A549 treated with DMSO at 1 μM for 4 hours (cell line): Measurements from ENCODE around the gene RBM38. TPM values are rescaled to one million over a fixed set of nuclear protein-coding genes. Genes with fewer than 3 reads are reported as not detected.

Experiments
- total RNA-seq: library from RNA; stranded (reverse); fragments of 200-300 nt; extraction: Qiagen RNA extraction; gene quantifications from 5 replicates; pipeline ENCODE4 v1.2.3, GENCODE V29; 2022; ENCODE audit warnings: low read depth

The RBM38 gene
- 26.8 to 35.2 TPM (median 32.9 TPM) in 5 replicates for total RNA-seq

GRCh38 chr20:57390604-57391438 lies at the start of gene RBM38:
TSS of gene RBM38 (plus strand) at chr20:57391396. CDS start at chr20:57391582, 186 bp downstream.

GRCh38 chr20:57351042-57351783 lies 40.0 kb upstream of the RBM38 start, which contains the start of gene RAE1:
TSS of gene RAE1 (plus strand) at chr20:57351255. CDS start at chr20:57354039, 2,784 bp downstream.

Other genes with a start within 250 kb of the RBM38 start
- 0.48 to 0.91 TPM (median 0.76 TPM) in 5 replicates for gene BMP7, start 124.8 kb upstream of the RBM38 start, total RNA-seq
- gene SPO11, start 61.6 kb upstream of the RBM38 start, total RNA-seq: not detected in 5 replicates
- gene RAE1, start 40.1 kb upstream of the RBM38 start, total RNA-seq: 65.2 to 76.9 TPM (median 68.2 TPM) in 5 replicates
- not detected in 5 replicates for gene CTCFL, start 133.7 kb downstream of the RBM38 start, total RNA-seq
- 0.03 TPM in 1 of 5 replicates, not detected in the others for gene PCK1, start 169.7 kb downstream of the RBM38 start, total RNA-seq
- gene ZBP1, start 229.0 kb downstream of the RBM38 start, total RNA-seq: 0.06 to 0.07 TPM in 2 of 5 replicates, not detected in the others